Stimulated activated CD4-positive, alpha-beta T cell treated with anti-CD3 and anti-CD28 coated beads, Interleukin-12 subunit alpha, Interleukin-12 subunit beta, amount 100 ng/mL, for 48 hours (primary cell): ENCODE results near the gene ASB13.

ENCODE experiments used
- DNase-seq, 3 donors: peaks; one replicate each; pipeline ENCODE4 v3.0.0-alpha.2; 2020; ENCODE audit warnings: low read depth in 2 of 3, low spot score in 1 of 3

The ASB13 gene

GRCh38 chr10:5591336-5591824, 75.0 kb downstream of the ASB13 start:
- DNase-seq = no peak

- no peak for DNase-seq
These were observed 75.6 kb downstream of the ASB13 start for GRCh38 chr10:5590816-5591215.

GRCh38 chr10:5589661-5590511, 76.5 kb downstream of the ASB13 start:
- DNase-seq = no peak

- no peak for DNase-seq
These were observed 77.3 kb downstream of the ASB13 start for GRCh38 chr10:5589011-5589660.
